ENCODE data around the gene PTPRM. TPM values are rescaled to one million over a fixed set of nuclear protein-coding genes. Genes with fewer than 3 reads are reported as not detected.

Gene PTPRM
- polyA plus RNA-seq, 1 of the 3 experiments (the other 2 are of a cell fraction) = 16.0 TPM

GRCh38 chr18:7977897-7978296 is 410.8 kb downstream of the PTPRM start:
- H3K27ac ChIP-seq (ENCODE audit: low read depth in 2 of 2, low read length in 1 of 2) = peak overlapping the region in 1 of 2 experiments; percentile 76; a peak in 2 of 4 replicates
- CTCF ChIA-PET = interaction anchor here (0.6 to 1.5 kb wide), 2 partner anchors 12 kb away, joined by 4 to 5 read pairs; no protein-coding TSS in a partner anchor
- H3K36me3 ChIP-seq (replicated peaks in 1 of 2; ENCODE audit: control insufficient read depth in 1 of 2, insufficient read depth in 2 of 2, low read length in 1 of 2) = no peaks in the 10 kb centered on the region
- no peak for TF ChIP-seq NFIC (IDR thresholded peaks at IDR 0.05; ENCODE audit: borderline replicate concordance)
- TF ChIP-seq REST (IDR thresholded peaks at IDR 0.05; ENCODE audit: low read depth, low read length) = no peak
- TF ChIP-seq USF1 (IDR thresholded peaks at IDR 0.05; ENCODE audit: borderline replicate concordance, low read depth) = no peak
- TF ChIP-seq GATA2 (CRISPR knock-in tag; IDR thresholded peaks at IDR 0.05) = no peak
- no peak for TF ChIP-seq RFX5 (IDR thresholded peaks at IDR 0.05; ENCODE audit: low read length)
- no peak for TF ChIP-seq EP300 (IDR thresholded peaks at IDR 0.05; ENCODE audit: borderline replicate concordance in 1 of 2, low read depth in 1 of 2, low read length in 1 of 2)
- no peak for TF ChIP-seq MEF2A (IDR thresholded peaks at IDR 0.05; ENCODE audit: borderline replicate concordance, low read depth)
- TF ChIP-seq FOXJ3 (CRISPR knock-in tag; IDR thresholded peaks at IDR 0.05) = no peak
- TF ChIP-seq POLR2AphosphoS5 (IDR thresholded peaks at IDR 0.05; ENCODE audit: low read depth, low read length) = no peak
- no peak for TF ChIP-seq NRF1 (IDR thresholded peaks at IDR 0.05; ENCODE audit: low read depth, low read length)
- no peak for TF ChIP-seq RCOR1 (IDR thresholded peaks at IDR 0.05; ENCODE audit: low read length)
- no peak for TF ChIP-seq IRF3 (IDR thresholded peaks at IDR 0.05; ENCODE audit: low read depth, low read length)
- no peak for TF ChIP-seq MAX (IDR thresholded peaks at IDR 0.05; ENCODE audit: low read depth)
- TF ChIP-seq RAD21 (IDR thresholded peaks at IDR 0.05; ENCODE audit: low read length) = no peak
- no peak for TF ChIP-seq TCF12 (IDR thresholded peaks at IDR 0.05)
- TF ChIP-seq SMC3 (IDR thresholded peaks at IDR 0.05; ENCODE audit: low read depth, low read length) = no peak
- TF ChIP-seq ELF1 (IDR thresholded peaks at IDR 0.05) = no peak
- no peak for TF ChIP-seq FOSL2 (IDR thresholded peaks at IDR 0.05; ENCODE audit: borderline replicate concordance, low read depth)
- TF ChIP-seq FOXM1 (IDR thresholded peaks at IDR 0.05; ENCODE audit: low read depth) = no peak
- TF ChIP-seq TEAD4 (IDR thresholded peaks at IDR 0.05; ENCODE audit: borderline replicate concordance, insufficient read depth) = no peak
- POLR2A ChIA-PET = no interaction called here
- no peaks in the 10 kb centered on the region for H3F3A ChIP-seq (replicated peaks; ENCODE audit: insufficient read depth)
- H3K79me2 ChIP-seq (ENCODE audit: insufficient read depth) = no peaks in the 10 kb centered on the region
- WGBS (ENCODE audit: low lambda C conversion rate) = 85% methylated on average over 4 of the region's 4 CpGs
- H2AFZ ChIP-seq (ENCODE audit: low read depth) = no peak overlapping the region
- H3K9me2 ChIP-seq = no peaks in the 10 kb centered on the region
- no peaks in the 10 kb centered on the region for H3K9me3 ChIP-seq
- no peaks in the 10 kb centered on the region for H4K20me1 ChIP-seq (ENCODE audit: insufficient read depth)
- H3K4me3 ChIP-seq (ENCODE audit: low read depth in 2 of 2, low read length in 1 of 2) = no peak overlapping the region
- no peak for DNase-seq
- no peak overlapping the region for H3K9ac ChIP-seq
- H3K27me3 ChIP-seq (ENCODE audit: insufficient read depth) = no peaks in the 10 kb centered on the region
- H3K4me2 ChIP-seq = no peak overlapping the region
- peaks cover 0 to 22% of the 10 kb centered on the region in 2 experiments; a peak in 2 of 4 replicates for H3K4me1 ChIP-seq (ENCODE audit: control insufficient read depth in 1 of 2, insufficient read depth in 2 of 2, low read depth in 1 of 2, low read length in 1 of 2)
